HG02571 (cell line): ENCODE results near the gene GARIN3.
A peak's percentile ranks its signal among the peaks of the same experiment; 100 is the strongest.
"Not testable (repeated sequence)": the region's sequence is repeated elsewhere in the genome, so short reads cannot be mapped to it uniquely, and the experiment has no call there.

Source experiments
- ATAC-seq: cut with Tn5 transposase; IDR thresholded peaks from one replicate; pipeline ENCODE4 v1.9.1; 2021; ENCODE audit warnings: mild to moderate bottlenecking, moderate library complexity; ENCODE audit not compliant: unreplicated experiment

GARIN3 gene

DNA sequence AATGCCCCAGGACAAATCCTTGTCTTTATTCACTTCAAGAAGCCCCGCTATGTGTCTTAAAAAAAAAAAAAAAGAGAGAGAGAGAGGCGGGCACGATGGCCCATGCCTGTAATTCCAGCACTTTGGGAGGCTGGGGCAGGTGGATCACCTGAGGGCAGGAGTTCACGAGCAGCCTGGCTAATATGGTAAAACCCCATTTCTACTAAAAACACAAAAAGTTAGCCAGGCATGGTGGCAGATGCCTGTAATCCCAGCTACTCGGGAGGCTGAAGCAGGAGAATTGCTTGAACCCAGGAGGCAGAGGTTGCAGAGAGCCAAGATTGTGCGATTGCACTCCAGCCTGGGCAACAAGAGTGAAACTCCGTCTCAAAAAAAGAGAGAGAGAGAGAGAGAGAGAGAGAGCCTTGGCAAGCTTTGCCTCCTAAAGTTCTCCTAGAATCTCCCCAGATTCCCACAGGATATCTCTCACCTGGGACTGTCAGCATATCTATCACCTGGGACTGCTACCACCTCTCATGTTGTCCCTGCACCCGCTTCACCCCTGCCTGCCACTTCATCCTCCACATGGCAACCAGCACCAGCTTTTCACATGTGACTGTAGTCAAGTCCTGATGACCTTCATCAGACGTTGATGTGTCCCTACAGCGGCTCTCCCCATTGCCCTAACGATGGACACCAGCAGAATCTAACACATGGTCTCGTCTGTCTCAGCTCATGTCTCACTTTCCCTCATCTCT, 20.4 kb upstream of the GARIN3 start:
- no peak for ATAC-seq

DNA sequence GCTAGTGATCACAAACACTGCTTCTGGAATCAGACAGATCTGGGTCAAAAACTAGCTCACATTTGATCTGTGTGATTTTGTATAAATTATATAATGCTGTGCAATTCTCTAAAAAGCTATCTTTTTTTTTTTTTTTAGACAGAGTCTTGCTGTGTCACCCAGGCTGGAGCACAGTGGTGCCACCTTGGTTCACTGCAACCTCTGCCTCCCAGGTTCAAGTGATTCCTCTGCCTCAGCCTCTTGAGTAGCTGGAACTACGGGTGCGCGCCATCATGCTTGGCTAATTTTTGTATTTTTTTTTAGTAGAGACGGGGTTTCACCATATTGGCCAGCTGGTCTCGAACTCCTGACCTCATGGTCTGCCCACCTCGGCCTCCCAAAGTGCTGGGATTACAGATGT, 19.1 kb upstream of the GARIN3 start:
- ATAC-seq, result not testable (repeated sequence)

DNA sequence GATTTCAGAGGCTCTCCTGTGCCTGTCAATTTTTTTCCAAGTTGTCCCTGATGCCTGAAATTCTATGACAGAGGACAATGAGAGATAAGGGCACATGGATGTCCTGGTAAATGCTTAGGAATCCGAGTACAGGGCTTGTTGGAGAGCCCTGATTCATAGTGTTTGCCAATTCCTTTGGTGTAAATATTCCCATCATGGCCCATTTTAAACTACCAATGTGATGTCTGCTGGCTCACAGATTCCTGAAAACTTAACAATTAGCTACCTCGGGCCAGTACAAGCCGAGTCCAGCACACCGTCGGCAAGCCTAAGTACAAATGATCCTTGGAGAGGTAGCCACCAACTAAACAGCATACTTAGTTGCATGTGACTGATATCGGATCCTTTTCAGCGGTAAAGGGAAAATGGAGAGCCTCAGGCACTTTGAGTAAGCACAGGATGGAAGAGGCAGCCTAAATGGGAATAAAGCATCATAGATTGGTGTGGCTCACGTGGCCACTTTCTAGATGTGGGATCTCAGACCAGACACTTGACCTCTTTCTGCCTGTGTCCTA, 18.1 kb upstream of the GARIN3 start:
- ATAC-seq, result no peak

DNA sequence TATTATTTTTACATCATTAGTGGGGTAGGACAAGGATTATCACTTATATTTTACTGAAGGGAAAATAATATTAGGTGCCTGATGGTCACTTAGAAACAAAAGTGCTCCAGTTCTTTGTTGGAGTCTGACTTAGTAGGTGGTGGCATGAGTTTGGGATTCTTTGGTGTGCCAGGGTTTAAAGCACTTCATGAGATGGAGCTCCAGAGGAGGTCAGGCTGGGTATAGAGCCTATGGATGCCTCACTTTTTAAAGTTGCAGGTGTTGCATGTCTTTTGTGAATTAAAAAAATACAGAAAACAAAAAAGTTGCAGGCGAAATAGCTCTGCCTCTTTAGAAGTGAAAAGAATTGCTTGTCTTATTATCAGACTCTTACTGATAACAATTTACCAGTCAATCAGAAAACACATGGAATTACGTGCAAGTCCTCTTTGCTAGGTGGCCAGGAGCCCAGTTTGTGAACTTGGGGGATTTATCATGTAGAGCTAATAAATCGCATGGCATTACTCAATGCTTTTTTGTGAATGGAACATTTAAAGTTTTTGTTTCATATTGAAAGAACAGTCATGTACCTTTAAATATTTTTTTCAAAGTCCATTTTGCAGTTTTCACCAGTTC, 16.2 kb upstream of the GARIN3 start:
- ATAC-seq, result no peak

DNA sequence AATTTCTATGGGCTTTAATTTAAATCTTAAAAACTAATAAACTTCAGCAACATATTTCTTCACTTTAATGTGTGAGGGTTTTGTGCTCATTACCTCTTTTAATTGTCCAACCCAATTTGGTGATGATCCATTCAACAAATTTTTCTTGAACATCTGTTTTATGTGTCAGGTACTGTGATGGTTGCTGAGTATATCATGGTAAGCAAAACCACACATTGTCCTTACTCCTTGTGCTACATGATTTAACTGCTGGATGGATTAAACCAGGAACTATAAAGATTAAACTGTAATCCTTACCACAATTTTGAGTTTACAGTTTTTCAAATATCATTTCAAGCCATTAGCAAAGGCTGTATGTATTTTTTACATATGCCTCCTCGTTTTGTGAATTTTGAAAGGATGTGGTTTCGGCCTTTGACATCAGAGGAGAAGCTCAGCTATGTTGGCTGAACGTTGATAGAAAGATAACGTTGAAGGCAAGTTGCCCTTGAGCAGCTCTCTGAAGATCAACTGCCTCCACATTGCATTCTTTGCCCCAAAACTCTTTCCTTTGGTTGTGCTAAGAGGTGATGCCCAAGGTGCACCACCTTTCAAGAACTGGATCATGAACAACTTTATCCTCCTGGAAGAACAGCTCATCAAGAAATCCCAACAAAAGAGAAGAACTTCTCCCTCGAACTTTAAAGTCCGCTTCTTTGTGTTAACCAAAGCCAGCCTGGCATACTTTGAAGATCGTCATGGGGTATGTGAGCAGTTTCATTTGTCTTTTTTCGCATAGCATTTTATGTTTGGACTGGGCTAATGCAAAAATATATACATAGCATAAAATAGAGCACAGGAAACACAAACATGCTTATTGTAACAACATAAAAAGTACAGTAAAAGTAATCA, 14.6 kb upstream of the GARIN3 start, which contains the start of gene ITK:
Gene ITK (plus strand): TSS at position 467 of the 891 bp plus-strand sequence. CDS start 138 bp downstream, at position 605.
- no peak for ATAC-seq

DNA sequence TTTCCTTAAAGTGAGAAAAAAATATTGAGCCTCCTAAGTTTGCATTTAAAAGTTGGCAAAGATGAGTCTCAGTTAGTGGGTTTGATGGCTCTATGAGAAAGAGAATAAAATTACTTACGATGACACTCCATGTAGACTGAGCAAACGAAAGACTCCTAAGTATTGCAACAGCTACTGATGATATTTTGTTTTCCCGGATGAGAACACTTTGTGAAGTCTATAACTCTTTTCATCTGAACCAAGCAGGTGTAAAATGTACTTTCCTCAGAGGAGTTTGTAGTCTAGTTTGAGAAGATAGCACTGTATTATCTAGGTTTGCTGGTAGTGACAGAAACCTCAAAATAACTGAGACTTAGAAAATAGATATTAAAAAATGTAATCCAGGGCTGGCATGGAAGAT, 12.9 kb upstream of the GARIN3 start:
- ATAC-seq, result no peak

DNA sequence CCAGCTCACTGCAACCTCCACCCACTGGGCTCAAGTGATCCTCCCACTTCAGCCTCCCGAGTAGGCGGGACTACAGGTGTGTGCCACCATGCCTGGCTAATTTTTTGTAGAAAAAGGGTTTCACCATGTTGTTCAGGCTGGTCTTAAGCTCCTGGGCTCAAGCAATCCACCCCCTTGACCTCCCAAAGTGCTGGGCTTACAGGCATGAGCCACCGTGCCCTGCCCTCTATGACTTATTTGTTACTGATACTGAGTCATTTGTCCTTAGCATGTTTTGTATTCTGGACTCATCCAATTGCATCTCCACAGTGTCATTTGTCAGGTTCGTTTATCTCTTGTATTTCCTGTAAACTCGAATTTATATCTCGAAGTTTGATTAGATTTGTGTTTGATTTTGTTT, 11.9 kb upstream of the GARIN3 start:
- ATAC-seq, result no peak

DNA sequence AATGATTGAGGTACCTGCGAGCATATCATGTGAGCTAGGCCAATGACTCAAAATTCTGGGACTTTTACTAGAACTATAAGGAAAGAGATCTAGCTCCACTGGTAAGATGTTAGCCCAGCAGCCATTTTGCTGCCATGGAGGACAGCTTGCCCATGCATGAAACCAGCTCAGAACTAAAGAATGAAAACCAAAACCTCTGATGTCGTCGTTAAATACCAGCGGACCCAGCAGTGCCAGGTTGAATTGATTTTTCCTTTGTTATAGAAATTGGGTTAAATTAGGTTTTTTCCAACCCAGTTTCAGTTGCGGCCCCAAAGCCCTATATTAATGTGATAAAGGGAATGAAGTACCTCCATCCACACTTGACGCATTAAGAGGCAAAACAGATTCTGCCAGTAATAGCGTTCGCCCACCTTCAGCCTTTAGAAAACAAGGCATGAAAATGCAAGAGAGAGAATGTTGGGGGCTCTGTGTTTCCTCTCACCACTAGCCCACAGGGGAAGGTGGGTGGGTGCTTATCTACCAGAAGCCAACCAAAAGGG, 9.1 kb upstream of the GARIN3 start:
- ATAC-seq, result no peak

DNA sequence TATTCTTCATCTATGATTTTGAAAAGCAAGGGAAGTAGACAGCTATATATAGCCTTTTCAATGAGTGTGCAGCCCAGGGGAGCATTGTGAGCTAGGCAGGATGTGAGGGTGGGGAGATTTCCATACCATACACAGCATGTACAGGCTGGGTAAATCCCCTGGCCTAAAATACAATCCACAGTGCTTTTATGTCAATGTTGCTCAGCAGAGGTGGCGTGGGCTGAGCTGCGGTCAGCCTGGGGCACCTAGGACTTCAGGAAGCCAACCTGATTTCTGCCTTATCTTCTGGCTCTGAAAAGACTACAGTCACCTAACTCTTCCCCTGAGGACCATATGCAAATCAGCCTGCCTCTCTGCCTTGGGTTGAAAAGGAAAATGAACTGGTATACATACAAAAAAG, 6.3 kb upstream of the GARIN3 start:
- peak; percentile 99 for ATAC-seq

DNA sequence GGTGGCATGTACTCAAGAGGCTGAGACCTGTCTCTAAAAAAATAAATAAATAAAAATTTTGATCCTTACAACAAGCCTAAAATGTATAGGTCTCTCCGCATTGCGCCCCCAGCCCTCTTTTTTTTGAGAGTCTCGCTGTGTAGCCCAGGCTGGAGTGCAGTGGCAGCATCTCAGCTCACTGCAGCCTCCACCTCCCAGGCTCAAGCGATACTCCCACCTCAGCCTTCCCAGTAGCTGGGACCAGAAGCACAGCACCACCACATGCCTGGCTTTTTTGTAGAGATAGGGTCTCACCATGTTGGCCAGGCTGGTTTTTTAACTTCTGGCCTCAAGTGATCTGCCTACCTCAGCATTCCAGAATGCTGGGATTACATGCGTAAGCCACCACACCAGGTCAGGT, 2.2 kb upstream of the GARIN3 start:
- no peak for ATAC-seq

DNA sequence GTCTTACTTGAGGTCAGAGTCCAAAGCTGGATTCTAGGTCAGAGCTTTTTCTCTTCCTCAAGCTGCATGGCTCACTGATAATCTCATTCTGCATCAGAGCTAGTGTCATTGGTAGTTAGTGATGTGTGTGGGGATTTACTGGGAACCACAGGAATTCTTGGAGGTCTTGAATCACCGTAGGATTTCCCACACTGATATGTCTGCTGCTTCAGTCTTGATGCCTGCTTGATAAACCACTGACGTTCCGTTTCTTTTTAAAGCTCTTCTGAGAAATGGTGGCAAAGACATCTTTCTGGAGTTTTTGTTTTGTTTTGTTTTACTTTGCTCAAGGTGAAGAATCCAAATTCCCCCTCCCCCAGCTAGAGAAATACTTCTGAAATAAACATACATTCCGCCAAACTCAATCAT, 1.2 kb upstream of the GARIN3 start:
- no peak for ATAC-seq

DNA sequence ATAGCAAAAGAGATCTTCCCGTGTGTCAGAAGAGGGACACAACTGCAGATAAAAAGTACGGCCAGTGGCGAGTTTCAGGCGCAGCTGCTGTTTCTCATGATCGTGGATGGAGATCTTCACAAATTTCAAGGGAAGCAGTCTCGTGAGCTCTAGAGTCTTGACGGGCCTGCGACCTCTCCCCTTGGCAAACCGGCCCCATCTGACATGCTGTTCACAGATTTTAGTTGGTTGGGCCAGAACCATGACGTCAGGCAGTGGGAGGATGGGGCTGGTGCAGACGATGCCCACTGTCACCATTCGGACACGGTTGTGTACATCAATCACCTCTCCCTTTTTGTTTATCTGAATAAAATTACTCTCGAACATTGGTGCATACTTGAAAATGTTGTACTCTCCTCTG, 396 bp downstream of the GARIN3 start:
- ATAC-seq, result no peak

DNA sequence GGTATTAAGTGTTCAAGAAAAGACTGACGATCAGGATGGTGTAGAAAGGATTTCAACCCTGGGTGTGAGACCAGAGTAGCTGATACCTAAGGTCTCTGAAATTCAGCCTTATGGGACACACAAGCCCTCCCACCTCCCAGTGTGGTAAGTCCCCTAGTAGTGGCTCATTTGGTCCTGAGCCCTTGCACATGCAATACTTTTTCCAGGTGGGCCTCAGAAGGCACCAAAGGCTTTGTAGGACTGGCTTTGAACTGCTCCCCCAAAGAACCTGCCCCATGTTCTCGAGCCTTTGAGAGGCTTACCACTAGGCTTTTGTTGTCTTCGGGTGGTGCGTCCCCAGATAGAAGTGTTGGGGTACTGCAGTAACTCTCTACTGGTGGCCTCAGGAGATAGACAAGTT, 803 bp downstream of the GARIN3 start:
- no peak for ATAC-seq

DNA sequence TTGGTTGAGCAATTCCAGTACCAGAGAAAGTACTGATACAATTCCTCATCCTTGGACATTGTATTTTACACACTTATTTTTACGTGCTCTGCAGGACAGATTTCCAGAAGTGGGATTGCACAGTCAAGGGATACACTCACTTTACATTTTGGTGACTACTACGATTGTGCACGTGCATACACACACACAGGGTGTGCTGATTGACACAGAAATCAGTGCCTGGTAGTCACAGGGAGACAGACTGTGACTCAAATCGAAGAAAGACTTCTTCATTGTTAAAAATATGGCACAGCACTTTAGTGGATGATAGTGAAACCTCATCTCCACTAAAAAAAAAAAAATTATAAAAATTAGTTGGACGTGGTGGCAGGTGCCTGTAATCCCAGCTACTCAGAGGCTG, 1.5 kb downstream of the GARIN3 start:
- no peak for ATAC-seq

DNA sequence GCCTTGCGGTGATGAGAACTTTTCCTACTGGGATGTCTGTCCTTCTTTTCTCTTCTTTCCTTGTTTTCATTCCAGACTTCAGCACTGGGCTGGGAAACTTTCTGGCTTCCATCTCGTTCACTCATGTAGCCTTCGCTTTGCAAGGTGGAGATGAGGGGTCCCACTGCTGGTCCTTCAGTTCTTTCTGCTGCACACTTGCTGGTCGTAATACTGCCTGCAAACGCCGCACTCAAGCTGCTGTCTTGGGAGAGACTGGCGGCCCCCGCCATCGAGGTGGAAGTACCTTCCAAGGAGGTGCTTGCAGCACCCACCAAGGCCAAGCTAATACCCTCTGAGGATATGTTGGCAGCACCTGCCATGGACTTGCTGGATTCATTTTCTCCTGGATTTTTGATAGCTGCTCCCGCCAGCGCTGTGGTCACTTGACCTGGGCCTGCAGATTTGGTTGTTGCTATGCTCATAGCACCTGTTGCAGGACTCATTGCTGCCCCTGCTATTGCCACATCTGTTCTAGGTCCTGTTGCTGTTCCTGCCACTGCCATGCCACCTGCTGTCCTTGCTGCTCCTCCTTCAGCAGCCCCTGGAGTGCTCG, 3.0 kb downstream of the GARIN3 start:
- no peak for ATAC-seq

DNA sequence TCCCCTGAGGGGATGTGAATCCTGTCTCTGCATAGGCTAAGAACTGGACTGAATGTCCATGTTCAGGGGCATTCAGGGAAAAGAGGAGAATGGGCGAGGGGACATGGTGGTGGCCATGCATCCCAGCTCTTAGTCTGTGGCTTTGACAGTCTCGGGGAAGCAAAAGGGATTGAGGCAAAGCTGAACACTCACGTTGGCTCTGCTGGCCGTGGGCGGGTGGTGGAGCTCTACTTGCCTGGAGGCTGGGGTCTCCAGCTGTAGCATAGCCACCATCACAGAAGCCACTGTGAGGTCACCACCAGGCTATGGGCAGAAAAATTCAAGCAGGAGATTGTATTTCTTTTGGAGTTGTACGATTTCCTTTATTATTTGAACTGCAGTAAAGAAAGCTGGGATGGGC, 4.1 kb downstream of the GARIN3 start:
- ATAC-seq, result no peak

DNA sequence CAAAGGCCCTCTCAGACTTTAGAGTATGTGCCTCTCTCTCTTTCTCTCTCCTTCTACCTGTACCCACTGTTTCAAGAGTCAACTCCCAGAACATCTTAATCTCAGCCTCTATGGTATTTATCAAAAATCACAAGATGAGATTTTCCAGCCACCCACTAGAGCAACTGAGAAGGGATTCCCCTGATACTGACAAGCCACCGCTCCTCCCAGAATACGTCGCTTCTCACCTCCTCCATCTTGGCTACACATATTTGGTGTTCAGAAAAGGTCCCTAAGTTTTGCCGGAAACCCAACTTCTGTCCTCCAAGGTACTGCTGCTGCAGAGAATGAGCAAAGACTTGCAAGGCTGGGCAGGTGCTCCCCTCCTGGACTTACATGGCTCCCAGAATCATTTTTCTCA, 6.1 kb downstream of the GARIN3 start:
- no peak for ATAC-seq

DNA sequence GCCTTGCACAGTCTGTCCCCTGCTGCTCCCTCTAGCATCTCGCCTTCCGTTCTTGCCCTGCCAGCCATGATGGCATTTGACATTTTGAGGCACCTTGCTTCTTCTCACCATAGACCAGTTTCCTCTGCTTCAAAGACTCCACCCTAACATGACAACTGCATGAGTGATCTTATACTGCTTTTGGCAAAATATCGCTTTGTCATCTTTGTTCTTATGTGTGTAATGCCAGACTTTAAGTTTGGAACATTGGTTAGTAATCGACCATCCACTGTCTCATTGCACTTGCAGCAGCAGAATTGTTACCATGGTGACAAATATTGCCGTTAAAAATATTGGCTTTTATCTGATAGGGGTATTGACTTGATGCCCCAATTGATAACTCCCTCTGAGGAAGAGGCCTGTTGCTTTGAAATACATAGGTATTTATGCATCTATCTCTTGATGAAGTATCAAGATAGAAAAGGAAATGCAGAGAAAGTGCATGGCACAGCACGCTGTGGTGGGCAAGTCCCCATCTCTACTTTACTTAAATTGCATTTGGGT, 6.8 kb downstream of the GARIN3 start:
- ATAC-seq, result no peak

DNA sequence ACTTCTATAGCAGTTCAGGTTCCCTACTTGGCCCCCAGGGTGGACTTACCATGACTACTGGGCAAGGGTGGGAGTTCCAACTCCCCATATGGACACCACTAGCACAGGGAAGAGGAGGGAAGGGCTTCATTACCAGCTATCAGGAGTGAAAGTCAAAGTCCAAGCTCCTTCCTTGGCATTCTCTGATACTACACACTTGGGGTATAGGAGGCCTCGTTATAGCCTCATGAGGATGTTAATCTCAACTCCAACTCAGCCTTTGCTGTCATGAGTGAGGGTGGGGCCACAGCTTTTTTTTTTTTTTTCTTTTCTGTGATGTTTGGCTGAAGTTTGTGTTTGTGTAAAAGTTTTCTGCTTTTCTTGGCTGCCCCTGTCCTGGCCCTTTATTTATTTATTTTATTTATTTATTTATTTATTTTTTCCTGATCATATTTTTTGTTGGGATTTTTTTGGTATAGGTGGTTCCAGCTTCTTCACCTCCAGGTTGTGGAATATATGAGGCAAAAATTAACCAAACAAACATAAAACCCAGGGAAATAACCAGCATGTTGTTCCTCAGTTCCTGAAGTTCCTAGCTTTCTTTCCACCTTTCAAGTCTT, 8.7 kb downstream of the GARIN3 start:
- ATAC-seq, result no peak

DNA sequence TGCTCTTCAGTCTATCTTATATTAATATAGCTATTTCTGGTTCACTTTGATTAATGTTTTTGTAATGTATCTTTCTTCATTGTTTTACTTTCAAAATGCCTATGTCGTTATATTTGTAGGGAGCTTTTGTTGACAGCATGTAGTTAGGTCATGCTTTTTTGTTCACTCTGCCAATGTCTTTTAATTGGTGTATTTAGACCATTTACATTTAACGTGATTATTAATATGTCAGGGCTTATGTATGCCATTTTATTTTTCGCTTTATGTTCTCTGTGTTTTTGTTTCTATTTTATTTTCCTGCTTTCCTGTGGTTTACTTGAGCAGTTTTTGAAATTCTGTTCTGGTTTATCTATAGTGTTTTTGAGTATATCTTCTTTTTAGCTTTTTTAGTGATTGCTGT, 10.8 kb downstream of the GARIN3 start:
- ATAC-seq, result no peak
